ENCODE measurements around the gene MKRN1. TPM values are rescaled to one million over a fixed set of nuclear protein-coding genes. Genes with fewer than 3 reads are reported as not detected.

Gene MKRN1
- total RNA-seq, 1 experiment from 2014 or later: 121 TPM

DNA sequence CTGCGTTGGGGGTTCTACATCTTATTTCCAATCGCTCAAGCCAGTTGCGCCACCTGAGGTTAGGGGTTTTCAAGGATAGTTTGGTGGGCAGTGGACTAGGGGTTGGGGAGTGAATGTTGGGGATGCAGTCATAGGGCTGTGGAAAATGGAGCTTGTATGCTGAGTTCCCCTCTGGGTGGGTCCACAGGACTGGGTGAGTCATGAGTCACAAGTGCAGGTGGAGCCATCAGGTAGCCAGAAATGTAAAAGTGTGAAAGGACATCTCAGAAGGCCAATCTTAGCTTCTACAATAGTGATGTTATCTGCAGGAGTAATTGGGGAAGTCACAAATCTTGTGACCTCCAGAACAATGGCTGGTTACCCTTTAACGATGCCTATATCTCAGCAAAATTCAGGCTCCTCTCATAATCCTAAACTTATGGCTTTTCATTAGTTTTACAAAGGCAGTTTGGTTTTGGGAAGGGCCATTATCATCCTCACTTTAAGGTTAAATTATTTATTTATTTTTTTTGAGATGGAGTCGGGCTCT is 18.0 kb upstream of the MKRN1 start:
- no peaks in the 10 kb centered on the region for H3K4me1 Mint-ChIP-seq
- no peak for TF ChIP-seq CREM (CRISPR knock-in tag; IDR thresholded peaks at IDR 0.05)
- no peak for TF ChIP-seq NFE2L1 (CRISPR knock-in tag; IDR thresholded peaks at IDR 0.05)
- H3K36me3 Mint-ChIP-seq: no peaks in the 10 kb centered on the region
- no peaks in the 10 kb centered on the region for H3K9me3 Mint-ChIP-seq
- no peak for DNase-seq (ENCODE audit: low spot score)
- ChIA-PET POLR2A (no interaction called here), CTCF (no interaction called here)
- no peak overlapping the region for H3K27ac Mint-ChIP-seq
- no peak overlapping the region for H3K4me3 Mint-ChIP-seq
- ATAC-seq: no peak
- no peaks in the 10 kb centered on the region for H3K27me3 Mint-ChIP-seq (ENCODE audit: low read depth)

DNA sequence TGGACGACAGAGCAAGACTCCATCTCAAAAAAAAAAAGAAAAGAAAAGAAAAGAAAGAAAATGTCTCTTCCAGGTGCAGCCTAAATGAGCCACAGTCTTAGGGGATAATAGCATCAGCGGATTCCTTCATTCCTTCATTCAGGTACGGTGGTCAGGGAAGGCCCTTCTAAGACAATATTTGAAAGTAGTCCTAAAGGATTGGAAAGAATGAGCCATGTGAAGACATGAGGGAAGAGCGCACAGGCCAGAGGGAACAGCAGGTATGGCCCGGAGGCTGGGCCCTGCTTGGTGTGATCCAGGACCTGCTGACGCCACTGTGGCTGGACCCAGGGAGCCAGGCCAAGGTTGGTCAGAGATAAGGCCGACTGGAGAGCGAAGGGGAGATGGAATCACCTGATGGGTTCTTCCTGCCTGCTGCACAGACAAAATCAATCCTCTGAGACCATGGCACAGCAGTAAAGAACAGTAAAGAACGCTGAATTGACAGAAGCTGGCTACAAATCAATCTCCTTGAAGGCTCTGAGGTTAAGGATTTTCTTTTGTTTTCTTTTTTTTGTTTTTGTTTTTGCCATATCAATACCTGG is 16.3 kb upstream of the MKRN1 start:
- Mint-ChIP-seq H3K4me1 (no peaks in the 10 kb centered on the region), H3K36me3 (no peaks in the 10 kb centered on the region), H3K9me3 (no peaks in the 10 kb centered on the region), H3K27me3 (ENCODE audit: low read depth) (no peaks in the 10 kb centered on the region), H3K27ac (no peak overlapping the region), H3K4me3 (no peak overlapping the region)
- POLR2A ChIA-PET: no interaction called here
- CTCF ChIA-PET: no interaction called here
- DNase-seq (ENCODE audit: low spot score): no peak
- no peak for ATAC-seq
- TF ChIP-seq TEAD1 (CRISPR knock-in tag; IDR thresholded peaks at IDR 0.05): no peak
- TF ChIP-seq TP53 (CRISPR knock-in tag; IDR thresholded peaks at IDR 0.05): no peak
- no peak for TF ChIP-seq IRF2 (CRISPR knock-in tag; IDR thresholded peaks at IDR 0.05; ENCODE audit: borderline replicate concordance, low read depth)

DNA sequence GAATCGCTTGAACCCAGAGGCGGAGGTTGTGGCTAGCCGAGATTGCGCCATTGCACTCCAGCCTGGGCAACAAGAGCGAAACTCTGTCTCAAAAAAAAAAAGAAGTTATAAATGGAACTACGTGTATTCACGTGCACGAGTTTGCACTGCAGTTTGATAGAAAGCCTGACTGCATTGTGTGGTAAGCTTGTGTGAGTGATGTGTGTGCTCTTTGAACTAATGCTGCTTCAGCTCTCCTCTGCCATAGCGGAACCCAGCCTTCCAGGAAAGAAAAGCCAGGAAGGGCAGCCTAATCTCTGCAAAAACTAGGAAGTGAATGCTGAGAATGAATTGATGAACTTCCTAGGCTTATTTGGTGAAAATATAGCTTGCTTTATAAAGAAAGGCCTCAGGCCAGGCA is 15.6 kb upstream of the MKRN1 start:
- no peaks in the 10 kb centered on the region for H3K9me3 Mint-ChIP-seq
- ATAC-seq (no peak), DNase-seq (ENCODE audit: low spot score) (no peak)
- H3K4me3 Mint-ChIP-seq: no peak overlapping the region
- H3K36me3 Mint-ChIP-seq: no peaks in the 10 kb centered on the region
- no peak overlapping the region for H3K27ac Mint-ChIP-seq
- no peaks in the 10 kb centered on the region for H3K27me3 Mint-ChIP-seq (ENCODE audit: low read depth)
- H3K4me1 Mint-ChIP-seq: no peaks in the 10 kb centered on the region
- POLR2A ChIA-PET: no interaction called here
- CTCF ChIA-PET: no interaction called here
- TF ChIP-seq, protein P1, sequence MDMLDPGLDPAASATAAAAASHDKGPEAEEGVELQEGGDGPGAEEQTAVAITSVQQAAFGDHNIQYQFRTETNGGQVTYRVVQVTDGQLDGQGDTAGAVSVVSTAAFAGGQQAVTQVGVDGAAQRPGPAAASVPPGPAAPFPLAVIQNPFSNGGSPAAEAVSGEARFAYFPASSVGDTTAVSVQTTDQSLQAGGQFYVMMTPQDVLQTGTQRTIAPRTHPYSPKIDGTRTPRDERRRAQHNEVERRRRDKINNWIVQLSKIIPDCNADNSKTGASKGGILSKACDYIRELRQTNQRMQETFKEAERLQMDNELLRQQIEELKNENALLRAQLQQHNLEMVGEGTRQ (CRISPR knock-in tag; IDR thresholded peaks at IDR 0.05): no peak
- TF ChIP-seq NR1H2 (CRISPR knock-in tag; IDR thresholded peaks at IDR 0.05) (no peak), CREM (CRISPR knock-in tag; IDR thresholded peaks at IDR 0.05) (no peak), ZNF232 (CRISPR knock-in tag; IDR thresholded peaks at IDR 0.05) (no peak), GTF2I (CRISPR knock-in tag; conservative IDR thresholded peaks at IDR 0.05) (no peak), SMAD3 (CRISPR knock-in tag; IDR thresholded peaks at IDR 0.05; ENCODE audit: borderline replicate concordance) (no peak), TEAD1 (CRISPR knock-in tag; IDR thresholded peaks at IDR 0.05) (no peak), GABPB1 (CRISPR knock-in tag; IDR thresholded peaks at IDR 0.05) (no peak), NFYB (CRISPR knock-in tag; conservative IDR thresholded peaks at IDR 0.05; ENCODE audit: low read depth) (no peak), SMAD4 (CRISPR knock-in tag; IDR thresholded peaks at IDR 0.05) (no peak), PRRX2 (CRISPR knock-in tag; IDR thresholded peaks at IDR 0.05) (no peak), NFE2L1 (CRISPR knock-in tag; IDR thresholded peaks at IDR 0.05) (no peak), ELF4 (CRISPR knock-in tag; IDR thresholded peaks at IDR 0.05; ENCODE audit: low read depth) (no peak)
- TF ChIP-seq, protein P2, sequence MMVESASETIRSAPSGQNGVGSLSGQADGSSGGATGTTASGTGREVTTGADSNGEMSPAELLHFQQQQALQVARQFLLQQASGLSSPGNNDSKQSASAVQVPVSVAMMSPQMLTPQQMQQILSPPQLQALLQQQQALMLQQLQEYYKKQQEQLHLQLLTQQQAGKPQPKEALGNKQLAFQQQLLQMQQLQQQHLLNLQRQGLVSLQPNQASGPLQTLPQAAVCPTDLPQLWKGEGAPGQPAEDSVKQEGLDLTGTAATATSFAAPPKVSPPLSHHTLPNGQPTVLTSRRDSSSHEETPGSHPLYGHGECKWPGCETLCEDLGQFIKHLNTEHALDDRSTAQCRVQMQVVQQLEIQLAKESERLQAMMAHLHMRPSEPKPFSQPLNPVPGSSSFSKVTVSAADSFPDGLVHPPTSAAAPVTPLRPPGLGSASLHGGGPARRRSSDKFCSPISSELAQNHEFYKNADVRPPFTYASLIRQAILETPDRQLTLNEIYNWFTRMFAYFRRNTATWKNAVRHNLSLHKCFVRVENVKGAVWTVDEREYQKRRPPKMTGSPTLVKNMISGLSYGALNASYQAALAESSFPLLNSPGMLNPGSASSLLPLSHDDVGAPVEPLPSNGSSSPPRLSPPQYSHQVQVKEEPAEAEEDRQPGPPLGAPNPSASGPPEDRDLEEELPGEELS (CRISPR knock-in tag; IDR thresholded peaks at IDR 0.05): no peak
- TF ChIP-seq, protein P3, sequence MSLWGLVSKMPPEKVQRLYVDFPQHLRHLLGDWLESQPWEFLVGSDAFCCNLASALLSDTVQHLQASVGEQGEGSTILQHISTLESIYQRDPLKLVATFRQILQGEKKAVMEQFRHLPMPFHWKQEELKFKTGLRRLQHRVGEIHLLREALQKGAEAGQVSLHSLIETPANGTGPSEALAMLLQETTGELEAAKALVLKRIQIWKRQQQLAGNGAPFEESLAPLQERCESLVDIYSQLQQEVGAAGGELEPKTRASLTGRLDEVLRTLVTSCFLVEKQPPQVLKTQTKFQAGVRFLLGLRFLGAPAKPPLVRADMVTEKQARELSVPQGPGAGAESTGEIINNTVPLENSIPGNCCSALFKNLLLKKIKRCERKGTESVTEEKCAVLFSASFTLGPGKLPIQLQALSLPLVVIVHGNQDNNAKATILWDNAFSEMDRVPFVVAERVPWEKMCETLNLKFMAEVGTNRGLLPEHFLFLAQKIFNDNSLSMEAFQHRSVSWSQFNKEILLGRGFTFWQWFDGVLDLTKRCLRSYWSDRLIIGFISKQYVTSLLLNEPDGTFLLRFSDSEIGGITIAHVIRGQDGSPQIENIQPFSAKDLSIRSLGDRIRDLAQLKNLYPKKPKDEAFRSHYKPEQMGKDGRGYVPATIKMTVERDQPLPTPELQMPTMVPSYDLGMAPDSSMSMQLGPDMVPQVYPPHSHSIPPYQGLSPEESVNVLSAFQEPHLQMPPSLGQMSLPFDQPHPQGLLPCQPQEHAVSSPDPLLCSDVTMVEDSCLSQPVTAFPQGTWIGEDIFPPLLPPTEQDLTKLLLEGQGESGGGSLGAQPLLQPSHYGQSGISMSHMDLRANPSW (CRISPR knock-in tag; conservative IDR thresholded peaks at IDR 0.05; ENCODE audit: low read depth): no peak
- TF ChIP-seq, protein P4, sequence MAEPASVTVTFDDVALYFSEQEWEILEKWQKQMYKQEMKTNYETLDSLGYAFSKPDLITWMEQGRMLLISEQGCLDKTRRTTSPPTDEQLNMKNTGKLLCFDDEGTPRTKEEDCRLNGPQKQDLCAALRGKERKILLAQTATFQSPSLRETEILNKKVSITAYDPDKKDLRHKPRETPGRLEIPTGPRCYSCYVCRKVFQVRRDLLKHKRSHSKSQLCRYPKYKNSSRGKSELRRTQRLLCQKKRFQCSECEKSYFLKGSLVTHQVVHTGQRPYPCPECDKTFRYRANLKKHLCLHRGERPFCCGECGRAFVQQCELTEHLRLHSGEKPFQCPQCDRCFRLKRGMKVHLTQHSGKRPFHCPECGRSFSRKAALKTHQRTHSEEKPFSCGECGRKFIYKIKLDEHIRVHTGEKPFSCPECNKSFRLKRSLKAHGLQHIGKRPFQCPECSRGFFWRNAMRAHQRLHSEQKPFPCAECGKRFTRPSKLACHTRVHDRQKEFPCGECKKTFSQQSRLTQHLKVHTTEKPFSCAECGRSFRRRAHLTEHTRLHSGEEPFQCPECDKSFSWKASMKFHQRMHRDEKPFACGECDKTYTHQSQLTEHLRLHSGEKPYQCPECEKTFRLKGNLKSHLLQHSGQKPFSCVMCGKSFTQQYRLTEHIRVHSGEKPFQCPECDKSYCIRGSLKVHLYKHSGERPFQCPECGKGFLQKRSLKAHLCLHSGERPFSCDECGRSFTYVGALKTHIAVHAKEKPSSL (CRISPR knock-in tag; conservative IDR thresholded peaks at IDR 0.05): no peak
- TF ChIP-seq, protein P5, sequence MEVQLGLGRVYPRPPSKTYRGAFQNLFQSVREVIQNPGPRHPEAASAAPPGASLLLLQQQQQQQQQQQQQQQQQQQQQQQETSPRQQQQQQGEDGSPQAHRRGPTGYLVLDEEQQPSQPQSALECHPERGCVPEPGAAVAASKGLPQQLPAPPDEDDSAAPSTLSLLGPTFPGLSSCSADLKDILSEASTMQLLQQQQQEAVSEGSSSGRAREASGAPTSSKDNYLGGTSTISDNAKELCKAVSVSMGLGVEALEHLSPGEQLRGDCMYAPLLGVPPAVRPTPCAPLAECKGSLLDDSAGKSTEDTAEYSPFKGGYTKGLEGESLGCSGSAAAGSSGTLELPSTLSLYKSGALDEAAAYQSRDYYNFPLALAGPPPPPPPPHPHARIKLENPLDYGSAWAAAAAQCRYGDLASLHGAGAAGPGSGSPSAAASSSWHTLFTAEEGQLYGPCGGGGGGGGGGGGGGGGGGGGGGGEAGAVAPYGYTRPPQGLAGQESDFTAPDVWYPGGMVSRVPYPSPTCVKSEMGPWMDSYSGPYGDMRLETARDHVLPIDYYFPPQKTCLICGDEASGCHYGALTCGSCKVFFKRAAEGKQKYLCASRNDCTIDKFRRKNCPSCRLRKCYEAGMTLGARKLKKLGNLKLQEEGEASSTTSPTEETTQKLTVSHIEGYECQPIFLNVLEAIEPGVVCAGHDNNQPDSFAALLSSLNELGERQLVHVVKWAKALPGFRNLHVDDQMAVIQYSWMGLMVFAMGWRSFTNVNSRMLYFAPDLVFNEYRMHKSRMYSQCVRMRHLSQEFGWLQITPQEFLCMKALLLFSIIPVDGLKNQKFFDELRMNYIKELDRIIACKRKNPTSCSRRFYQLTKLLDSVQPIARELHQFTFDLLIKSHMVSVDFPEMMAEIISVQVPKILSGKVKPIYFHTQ (CRISPR knock-in tag; IDR thresholded peaks at IDR 0.05): no peak
